Fibroblast of mammary gland (primary cell): ENCODE measurements around the gene CD164L2.

ENCODE experiments used
- DNase-seq: peaks from one replicate; pipeline ENCODE4 v3.0.0-alpha.2; 2010; ENCODE audit warnings: low read depth
- H3K4me3 ChIP-seq: 2 replicates; pipeline ENCODE4 v1.5.1; 2011; ENCODE audit warnings: low read depth, mild to moderate bottlenecking, low read length, moderate library complexity; ENCODE audit not compliant: control insufficient read depth
- CTCF ChIP-seq: conservative IDR thresholded peaks from 2 replicates; pipeline ENCODE4 v1.5.1; 2011; ENCODE audit warnings: low read depth, low read length, inconsistent platforms; ENCODE audit not compliant: control insufficient read depth, insufficient read depth

The CD164L2 gene

GRCh38 chr1:27356619-27357280, 26.4 kb downstream of the CD164L2 start:
- no peak for DNase-seq
- no peak overlapping the region for H3K4me3 ChIP-seq
- no peak for TF ChIP-seq CTCF

GRCh38 chr1:27356277-27356618, 26.9 kb downstream of the CD164L2 start:
- no peak for DNase-seq
- no peak for TF ChIP-seq CTCF
- no peak overlapping the region for H3K4me3 ChIP-seq

- TF ChIP-seq CTCF = no peak
- no peak overlapping the region for H3K4me3 ChIP-seq
- no peak for DNase-seq
These were observed 27.4 kb downstream of the CD164L2 start for GRCh38 chr1:27355683-27356082.

- TF ChIP-seq CTCF = no peak
These were observed 29.5 kb downstream of the CD164L2 start for GRCh38 chr1:27353629-27354028.

GRCh38 chr1:27353166-27353565, 30.0 kb downstream of the CD164L2 start:
- TF ChIP-seq CTCF = no peak
- no peak overlapping the region for H3K4me3 ChIP-seq
- no peak for DNase-seq

More at GRCh38 chr1:27353629-27354028, 29.5 kb downstream of the CD164L2 start:
- DNase-seq = no peak
- no peak overlapping the region for H3K4me3 ChIP-seq

- no peak for TF ChIP-seq CTCF
- H3K4me3 ChIP-seq = no peak overlapping the region
- DNase-seq = no peak
These were observed 31.5 kb downstream of the CD164L2 start for GRCh38 chr1:27351541-27352107.
